ENCODE data around the gene SPRED3. TPM values are rescaled to one million over a fixed set of nuclear protein-coding genes. Genes with fewer than 3 reads are reported as not detected.

The SPRED3 gene
- total RNA-seq, 1 donor from 2014 or later = 1.6 TPM

DNA sequence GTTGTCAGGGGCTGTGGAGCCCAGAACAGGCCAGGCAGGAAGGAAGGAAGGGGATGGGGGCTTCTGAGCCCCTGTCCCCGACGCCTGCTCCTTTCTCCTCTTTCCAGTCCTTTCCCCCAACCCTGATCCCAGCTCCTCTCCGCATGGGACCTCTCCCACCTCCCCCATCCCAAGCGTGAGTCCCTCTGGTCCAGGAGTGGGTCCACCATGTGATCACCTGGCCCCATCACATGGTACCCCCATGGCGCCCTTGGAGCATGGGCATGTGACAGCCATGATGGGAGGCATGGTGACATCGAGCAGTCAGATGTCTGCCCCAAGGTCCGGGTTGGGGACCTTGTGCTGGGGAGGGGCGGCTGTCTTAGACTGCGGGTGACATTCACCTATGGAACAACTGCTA is 54.2 kb downstream of the SPRED3 start:
- no peaks in the 10 kb centered on the region for H3K4me1 ChIP-seq
- H3K27ac ChIP-seq = no peak overlapping the region
- TF ChIP-seq, protein P1, sequence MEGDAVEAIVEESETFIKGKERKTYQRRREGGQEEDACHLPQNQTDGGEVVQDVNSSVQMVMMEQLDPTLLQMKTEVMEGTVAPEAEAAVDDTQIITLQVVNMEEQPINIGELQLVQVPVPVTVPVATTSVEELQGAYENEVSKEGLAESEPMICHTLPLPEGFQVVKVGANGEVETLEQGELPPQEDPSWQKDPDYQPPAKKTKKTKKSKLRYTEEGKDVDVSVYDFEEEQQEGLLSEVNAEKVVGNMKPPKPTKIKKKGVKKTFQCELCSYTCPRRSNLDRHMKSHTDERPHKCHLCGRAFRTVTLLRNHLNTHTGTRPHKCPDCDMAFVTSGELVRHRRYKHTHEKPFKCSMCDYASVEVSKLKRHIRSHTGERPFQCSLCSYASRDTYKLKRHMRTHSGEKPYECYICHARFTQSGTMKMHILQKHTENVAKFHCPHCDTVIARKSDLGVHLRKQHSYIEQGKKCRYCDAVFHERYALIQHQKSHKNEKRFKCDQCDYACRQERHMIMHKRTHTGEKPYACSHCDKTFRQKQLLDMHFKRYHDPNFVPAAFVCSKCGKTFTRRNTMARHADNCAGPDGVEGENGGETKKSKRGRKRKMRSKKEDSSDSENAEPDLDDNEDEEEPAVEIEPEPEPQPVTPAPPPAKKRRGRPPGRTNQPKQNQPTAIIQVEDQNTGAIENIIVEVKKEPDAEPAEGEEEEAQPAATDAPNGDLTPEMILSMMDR (IDR thresholded peaks at IDR 0.05) = no peak
- intact Hi-C loops (cut with DNase I) = no loop called here
- no peak overlapping the region for H3K4me3 ChIP-seq
- DNase-seq (no peak), ATAC-seq (no peak)
- H3K9me3 ChIP-seq = no peaks in the 10 kb centered on the region
- peaks cover 5% of the 10 kb centered on the region for H3K27me3 ChIP-seq
- no peaks in the 10 kb centered on the region for H3K36me3 ChIP-seq

DNA sequence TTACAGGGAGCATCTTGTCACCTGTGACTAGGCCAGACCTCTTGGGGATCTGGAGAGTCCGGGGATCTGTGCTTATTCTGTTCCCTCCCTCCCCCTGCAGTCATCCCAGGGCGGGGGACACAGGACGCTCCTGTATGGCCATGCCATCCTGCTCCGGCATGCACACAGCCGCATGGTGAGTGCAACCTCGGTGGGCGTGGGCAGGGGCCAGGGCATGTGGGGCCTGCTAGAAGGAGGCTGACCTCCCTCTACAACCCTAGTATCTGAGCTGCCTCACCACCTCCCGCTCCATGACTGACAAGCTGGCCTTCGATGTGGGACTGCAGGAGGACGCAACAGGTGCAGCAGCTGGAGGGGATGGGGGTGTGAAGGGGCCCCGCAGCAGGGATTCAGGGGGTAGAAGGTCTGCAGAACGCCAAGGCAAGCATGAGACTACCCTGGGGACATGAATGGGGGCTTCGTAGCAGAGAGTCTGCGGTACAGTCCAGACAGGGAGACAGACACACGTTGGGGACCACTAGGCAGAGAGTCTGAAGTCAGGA is 55.0 kb downstream of the SPRED3 start:
- ATAC-seq (no peak), DNase-seq (no peak)
- Histone ChIP-seq H3K36me3 (no peaks in the 10 kb centered on the region), H3K27me3 (peaks cover 5% of the 10 kb centered on the region), H3K4me3 (no peak overlapping the region), H3K4me1 (no peaks in the 10 kb centered on the region), H3K27ac (no peak overlapping the region), H3K9me3 (no peaks in the 10 kb centered on the region)
- TF ChIP-seq, protein P1 (IDR thresholded peaks at IDR 0.05) = no peak
- intact Hi-C loops (cut with DNase I) = no loop called here

DNA sequence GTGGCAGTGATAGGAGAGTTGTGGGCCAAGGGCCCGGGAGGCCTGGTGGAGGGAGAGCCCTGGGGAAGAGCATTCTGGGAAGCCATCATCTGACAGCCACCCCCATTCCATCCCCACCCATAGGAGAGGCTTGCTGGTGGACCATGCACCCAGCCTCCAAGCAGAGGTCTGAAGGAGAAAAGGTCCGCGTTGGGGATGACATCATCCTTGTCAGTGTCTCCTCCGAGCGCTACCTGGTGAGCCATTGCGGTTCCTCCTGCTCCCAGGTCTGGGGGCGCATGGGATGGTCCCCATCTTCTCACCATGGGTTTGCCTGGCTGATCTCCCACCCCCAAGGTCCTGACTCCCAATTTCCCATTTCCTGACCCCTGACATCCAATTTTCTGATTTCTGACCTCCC is 55.5 kb downstream of the SPRED3 start:
- intact Hi-C loops (cut with DNase I) = no loop called here
- ATAC-seq = no peak

DNA sequence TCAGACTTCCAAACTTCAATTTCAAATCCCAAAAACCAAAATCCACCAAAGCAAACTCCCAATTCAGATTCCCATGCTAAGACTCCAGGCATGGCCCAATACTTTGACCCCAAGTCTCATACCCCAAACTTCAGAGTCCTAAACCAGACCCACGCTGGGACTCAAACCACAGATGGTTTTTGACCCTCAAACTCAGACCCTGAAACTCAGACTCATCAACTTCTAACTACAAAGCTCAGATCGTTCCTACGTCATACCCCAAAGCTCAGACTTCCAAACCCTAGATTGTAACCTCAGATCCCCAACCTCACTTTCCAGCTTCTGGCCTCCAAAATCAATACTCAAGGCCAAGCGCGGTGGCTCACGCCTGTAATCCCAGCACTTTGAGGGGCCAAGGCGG is 56.9 kb downstream of the SPRED3 start:
- intact Hi-C loops (cut with DNase I) = no loop called here
- TF ChIP-seq, protein P1 (IDR thresholded peaks at IDR 0.05) = no peak
- H3K27ac ChIP-seq = no peak overlapping the region

More for the DNA sequence above, 55.5 kb downstream of the SPRED3 start:
- Histone ChIP-seq H3K27me3 (peaks cover 5% of the 10 kb centered on the region), H3K4me1 (no peaks in the 10 kb centered on the region), H3K36me3 (no peaks in the 10 kb centered on the region), H3K9me3 (no peaks in the 10 kb centered on the region), H3K4me3 (no peak overlapping the region), H3K27ac (no peak overlapping the region)
- TF ChIP-seq, protein P1 (IDR thresholded peaks at IDR 0.05) = no peak
- no peak for DNase-seq

DNA sequence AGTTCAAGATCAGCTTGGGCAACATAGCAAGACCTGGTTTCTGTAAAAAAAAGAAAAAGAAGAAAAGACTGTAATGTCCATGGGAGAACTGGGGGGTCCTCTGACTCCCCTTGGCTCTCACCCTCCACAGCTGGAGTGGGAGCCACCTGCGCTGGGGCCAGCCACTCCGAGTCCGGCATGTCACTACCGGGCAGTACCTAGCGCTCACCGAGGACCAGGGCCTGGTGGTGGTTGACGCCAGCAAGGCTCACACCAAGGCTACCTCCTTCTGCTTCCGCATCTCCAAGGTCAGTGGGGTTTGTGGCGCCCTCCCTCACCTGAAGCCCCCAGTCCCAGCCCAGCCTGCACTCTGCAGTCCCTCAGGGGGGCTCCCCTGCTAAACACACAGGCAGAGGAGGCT is 59.7 kb downstream of the SPRED3 start:
- H3K4me3 ChIP-seq = no peak overlapping the region
- no peaks in the 10 kb centered on the region for H3K9me3 ChIP-seq
- intact Hi-C loops (cut with DNase I) = no loop called here
- no peaks in the 10 kb centered on the region for H3K36me3 ChIP-seq
- TF ChIP-seq, protein P1 (IDR thresholded peaks at IDR 0.05) = no peak
- ATAC-seq (peak; percentile 11), DNase-seq (no peak)
- H3K4me1 ChIP-seq = no peaks in the 10 kb centered on the region
- no peak overlapping the region for H3K27ac ChIP-seq
- H3K27me3 ChIP-seq = no peaks in the 10 kb centered on the region

More for the DNA sequence above, 56.9 kb downstream of the SPRED3 start:
- Histone ChIP-seq H3K4me1 (no peaks in the 10 kb centered on the region), H3K4me3 (no peak overlapping the region), H3K9me3 (no peaks in the 10 kb centered on the region), H3K36me3 (no peaks in the 10 kb centered on the region), H3K27me3 (peaks cover 5% of the 10 kb centered on the region)
- DNase-seq (no peak), ATAC-seq (no peak)

Other genes starting within 250 kb of the SPRED3 start
- not detected for gene DPF1, start 164.5 kb upstream of the SPRED3 start, total RNA-seq
- gene PPP1R14A, start 132.3 kb upstream of the SPRED3 start, total RNA-seq = 113 TPM
- gene SPINT2, start 124.1 kb upstream of the SPRED3 start, total RNA-seq = 231 TPM
- 63.0 TPM for gene C19orf33, start 84.4 kb upstream of the SPRED3 start, total RNA-seq
- gene YIF1B, start 72.8 kb upstream of the SPRED3 start, total RNA-seq = 37.3 TPM
- gene KCNK6, start 68.9 kb upstream of the SPRED3 start, total RNA-seq = 13.1 TPM
- gene CATSPERG, start 52.9 kb upstream of the SPRED3 start, total RNA-seq = 10.6 TPM
- 123 TPM for gene PSMD8, start 14.1 kb upstream of the SPRED3 start, total RNA-seq
- not detected for gene GGN, start 663 bp upstream of the SPRED3 start, total RNA-seq
- 16.2 TPM for gene FAM98C, start 14.4 kb downstream of the SPRED3 start, total RNA-seq
- 7.6 TPM for gene RASGRP4, start 37.5 kb downstream of the SPRED3 start, total RNA-seq
- 6.5 TPM for gene RYR1, start 45.0 kb downstream of the SPRED3 start, total RNA-seq
- gene MAP4K1, start 229.3 kb downstream of the SPRED3 start, total RNA-seq = 12.1 TPM
- gene EIF3K, start 230.5 kb downstream of the SPRED3 start, total RNA-seq = 215 TPM

All from upper lobe of right lung (tissue), 1 donor.